Activated CD4-positive, alpha-beta T cell treated with anti-CD3 and anti-CD28 coated beads, Interleukin-10, Interleukin-2, amounts not matched to agents 100 ng/mL and 50 ng/mL, durations not matched to agents 16 hours and 8 hours (primary cell): ENCODE results near the gene DLG1.

Experiments
- DNase-seq: peaks from one replicate; pipeline ENCODE4 v3.0.0-alpha.2; 2020

The DLG1 gene

DNA sequence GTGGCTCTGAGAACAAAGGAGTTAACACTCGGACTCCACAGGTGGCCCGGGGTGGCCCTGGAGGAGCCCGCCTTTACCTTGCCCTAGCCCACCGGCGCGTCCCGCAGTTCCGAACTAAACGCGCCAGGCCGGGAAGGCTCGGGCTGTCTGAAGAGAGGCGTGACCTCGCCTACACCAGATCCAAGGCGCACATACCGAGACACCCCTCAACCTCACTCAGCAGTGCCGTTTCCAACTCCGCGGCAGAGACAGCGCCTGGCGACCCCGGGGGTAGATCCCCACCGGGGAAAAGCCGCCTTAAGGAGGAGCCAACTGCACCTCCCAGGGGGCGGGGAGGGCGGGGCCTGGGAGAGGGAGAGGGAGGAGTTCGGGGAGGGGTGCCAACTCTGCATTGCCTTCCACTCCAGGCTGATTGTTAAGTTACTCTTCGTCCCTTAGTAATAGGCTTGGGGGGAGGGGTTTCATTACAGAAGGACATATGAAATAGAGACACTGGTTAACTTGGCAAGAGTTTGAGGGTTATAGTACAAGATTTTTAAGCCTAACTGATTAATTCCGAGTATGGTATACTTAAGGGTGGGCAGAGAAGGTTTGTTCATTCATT lies at the start of gene DLG1:
Gene DLG1, minus strand, starts transcription at position 272 of the 604 bp plus-strand sequence. CDS start 1,408 bp downstream, outside the sequence.
- peak; percentile 91 for DNase-seq

DNA sequence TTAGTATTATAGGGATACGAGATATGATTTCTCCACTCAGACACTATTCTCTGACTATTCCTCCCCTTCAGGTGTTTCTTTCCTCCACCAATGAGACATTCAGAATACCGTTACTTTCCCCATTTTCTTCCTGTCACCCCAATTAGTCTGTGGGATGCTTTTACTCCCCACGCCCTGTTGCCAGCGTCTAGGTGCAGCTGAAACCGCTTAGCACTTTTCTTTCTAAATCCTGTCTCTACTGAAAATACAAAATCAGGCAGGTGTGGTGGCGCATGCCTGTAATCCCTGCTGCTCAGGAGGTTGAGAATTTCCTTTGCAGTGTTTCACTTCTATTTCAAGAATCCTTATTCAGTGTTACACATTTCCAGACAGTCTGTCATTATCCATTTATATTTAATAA lies 49.6 kb upstream of the DLG1 start:
- DNase-seq = no peak

DNA sequence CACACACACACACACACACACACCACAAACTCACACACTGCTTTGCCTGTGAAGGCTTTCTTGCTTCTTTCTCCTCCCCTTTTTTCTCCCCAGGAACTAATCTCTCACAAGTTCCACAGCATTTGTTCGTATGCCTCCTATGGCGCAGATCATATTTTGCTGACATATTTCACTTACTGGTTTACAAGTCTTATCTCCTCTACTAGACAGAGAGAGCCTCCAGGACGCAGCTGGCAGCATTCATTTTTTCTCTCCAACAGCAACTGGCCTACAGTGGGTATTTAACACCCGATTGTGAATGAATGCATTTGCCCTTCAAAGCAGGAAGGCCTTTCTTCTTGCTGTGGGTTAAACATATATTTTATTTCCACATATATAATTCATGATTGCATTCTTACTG lies 47.0 kb upstream of the DLG1 start:
- no peak for DNase-seq

DNA sequence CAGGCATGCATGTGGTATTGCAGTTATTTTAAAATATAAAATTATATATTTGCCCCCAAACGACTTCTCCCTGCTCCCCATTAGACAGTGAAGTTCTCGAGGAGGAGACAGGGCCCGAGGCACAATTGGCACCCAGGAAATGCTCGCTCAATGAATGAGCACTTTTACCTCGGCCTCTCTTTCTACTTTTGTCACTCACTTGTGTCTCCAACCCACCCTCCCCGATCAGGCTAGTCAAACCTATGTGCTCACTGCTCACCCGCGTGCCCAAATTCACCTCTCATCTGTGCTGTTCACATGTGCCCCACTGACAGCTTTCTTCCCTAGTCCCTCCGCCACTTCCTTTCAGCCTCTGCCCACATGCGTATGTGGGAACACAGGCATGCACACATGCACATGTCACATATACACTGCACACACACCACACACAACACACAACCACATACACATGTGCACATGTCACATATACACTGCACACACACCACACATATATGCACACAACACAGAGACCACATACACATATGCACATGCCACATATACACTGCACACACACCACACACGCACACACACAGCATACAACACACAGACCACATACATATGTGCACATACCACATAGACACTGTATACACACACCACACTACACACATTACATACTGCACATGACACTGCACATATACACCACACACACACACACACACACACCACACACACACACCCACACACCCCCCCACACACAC lies 46.3 kb upstream of the DLG1 start:
- no peak for DNase-seq

DNA sequence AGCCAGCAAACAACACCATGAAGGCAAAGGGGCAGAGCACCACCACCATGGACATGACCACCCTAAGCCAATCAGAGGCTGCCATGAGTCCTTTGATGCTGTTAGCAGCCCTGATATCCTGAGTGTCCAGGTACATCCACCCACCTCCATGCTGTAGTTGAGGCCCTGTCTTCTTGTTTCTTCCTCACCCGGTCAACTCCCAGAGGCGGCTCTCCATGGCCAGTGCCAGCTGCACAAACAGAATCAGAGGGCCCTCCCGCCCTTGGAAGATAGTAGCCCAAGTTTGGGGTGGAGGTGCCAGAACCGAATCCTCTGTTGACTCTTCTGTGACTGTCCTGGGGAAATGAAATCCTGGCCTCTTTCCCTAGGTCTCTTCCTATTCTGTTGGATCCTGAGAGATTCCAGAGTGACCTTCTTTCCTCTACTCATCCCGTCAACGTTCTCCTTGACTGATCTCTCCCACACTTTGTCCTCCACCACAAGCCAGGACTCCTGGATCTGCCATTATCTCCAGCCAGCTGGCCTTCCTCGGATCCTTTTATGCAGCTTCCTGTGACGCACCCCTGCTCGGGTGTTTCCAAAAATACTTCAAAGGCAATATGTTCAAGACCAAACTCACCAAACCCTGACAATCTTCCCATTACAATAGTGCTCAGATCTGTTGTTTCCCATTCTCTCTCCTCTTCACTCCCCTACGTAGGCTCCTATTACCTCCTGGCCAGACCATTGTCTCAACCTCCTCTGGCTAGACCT lies 45.4 kb upstream of the DLG1 start:
- no peak for DNase-seq

DNA sequence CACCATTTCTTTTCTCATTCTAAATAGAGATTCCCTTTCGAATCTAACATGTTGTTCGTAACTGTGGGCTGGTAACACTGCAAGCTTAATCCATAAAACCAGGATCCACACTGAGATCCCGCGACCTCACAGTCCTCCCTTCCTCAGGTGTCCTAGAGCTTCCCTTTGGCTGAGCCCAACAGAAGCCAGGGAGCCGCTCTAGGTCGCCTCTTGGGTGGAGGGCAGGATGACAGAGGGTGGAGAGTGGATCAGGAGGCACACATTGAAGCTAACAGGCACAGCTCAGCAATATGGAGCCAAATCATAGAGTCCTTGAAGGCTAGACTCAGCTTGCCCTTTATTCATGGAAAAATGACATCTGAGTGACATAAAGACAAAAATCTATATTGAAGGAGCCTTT lies 44.7 kb upstream of the DLG1 start:
- no peak for DNase-seq

DNA sequence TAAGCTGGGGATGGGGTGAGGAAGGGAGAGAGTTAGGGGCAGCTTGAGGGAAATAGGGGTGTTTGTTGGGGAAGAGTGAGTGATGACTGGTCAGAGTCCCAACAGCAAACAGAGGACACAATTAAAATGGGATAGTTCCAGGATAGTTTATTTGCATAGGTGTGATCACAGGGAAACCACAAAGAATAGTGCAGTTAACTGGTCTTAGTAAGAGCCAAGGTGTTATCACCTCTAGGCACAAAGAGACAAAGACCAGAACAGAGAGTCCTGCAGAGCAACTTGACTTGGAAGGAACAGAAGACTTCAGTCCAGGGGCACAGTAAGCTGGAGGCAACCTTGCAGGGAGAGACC lies 42.1 kb upstream of the DLG1 start:
- DNase-seq = no peak

DNA sequence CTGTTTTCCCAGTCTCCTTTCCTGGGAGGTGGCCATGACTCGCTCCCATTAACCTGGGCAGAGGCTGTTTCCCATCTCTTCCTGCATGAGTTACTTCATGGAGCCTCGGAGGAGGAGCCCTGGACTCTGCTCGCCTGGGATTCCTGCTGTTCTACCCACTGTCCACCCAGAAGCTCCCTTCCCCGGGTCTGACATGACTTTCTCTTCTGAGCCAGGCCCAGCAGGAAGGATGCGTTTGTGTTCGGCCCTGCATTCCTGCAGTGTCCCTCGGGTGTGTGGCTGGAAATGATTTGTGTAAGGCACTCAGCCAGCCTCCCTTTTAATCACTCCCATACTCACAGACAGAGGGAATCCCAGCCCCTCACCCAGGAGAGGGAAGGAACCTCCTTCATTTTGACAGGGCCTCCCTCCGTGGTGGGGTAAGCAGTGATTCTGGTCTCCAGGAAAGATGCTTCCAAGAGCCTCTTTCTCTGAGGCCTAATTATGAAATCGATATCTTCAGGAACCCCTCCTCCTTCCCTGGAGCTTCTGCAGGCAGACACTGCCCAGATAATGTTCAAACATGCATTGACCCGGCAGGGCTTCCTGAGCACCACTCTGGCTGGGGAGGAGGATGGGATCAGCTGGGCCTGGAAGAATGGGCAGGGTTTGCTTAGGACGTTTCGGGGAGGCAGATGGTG lies 41.6 kb upstream of the DLG1 start:
- no peak for DNase-seq

DNA sequence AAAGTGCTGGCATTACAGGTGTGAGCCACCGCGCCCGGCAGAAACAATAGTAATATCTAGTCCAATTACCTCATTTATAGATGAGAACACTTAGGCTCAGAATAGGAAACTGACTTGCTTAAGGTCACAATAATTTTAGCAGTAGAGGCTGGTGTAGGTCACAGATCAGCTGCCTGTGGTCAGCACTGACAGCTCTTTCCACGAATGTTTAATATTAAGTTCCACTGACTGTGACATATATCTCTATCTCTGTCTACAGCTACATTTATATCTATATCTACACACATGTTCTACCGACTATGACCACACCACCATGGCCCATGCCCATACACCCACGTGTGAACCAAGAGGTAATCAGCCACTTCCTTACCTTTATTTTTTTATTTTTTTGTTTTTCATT lies 40.2 kb upstream of the DLG1 start:
- DNase-seq = no peak

DNA sequence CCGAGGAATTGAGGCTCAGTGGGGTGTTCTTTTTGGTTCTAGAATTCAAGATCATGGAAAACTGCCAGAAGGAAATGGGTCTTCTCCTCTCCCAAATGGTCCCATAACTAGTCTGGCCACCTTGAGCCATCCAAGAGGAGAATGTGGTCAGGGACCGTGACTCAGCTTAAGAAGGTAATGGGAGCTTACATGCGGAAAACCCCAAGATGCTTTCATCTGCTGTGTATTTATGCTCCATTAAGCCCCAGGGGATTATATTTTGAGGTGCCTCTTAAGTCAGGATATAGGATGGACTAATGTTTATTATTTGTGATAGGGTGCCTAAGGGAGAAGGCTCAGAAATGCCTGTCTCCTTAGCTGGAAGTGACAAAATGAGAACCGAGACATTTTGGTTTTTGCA lies 39.2 kb upstream of the DLG1 start:
- no peak for DNase-seq

DNA sequence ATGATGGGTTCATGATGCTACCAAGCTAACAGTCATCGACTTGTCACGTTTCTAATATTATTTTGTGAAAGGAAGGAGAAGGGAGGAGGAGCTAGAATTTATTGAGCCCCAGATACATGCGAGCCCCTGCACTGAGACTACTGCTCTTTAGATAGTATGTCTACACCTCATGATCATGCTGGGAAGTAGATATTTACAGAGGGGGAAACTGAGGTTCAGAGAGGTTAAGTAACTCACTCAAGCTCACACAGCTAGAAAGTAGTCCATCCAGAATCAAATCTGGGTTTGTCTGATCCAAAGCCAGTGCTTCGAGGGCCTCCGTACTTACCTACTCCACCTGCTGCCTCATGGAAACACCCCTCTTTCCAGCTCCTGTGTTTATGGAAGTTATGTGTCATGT lies 38.8 kb upstream of the DLG1 start:
- no peak for DNase-seq

DNA sequence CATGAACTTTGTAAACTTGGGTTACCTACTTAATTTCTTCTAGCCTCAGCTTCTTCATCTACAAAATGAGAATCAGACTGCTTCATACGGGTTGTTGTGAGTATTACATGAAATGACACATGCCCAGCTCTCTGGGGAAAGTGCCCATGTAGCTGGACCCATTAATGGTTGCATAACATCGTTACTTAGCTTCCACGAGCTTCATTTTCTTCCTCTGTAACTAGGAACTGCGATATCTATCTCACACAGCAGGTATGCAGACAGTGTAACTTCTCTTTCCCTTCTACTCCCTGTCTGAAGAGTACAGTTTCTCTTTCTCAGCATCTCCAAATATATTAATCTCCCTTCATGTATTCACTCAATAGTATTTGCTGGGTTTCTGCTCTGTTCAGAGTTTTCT lies 37.9 kb upstream of the DLG1 start:
- no peak for DNase-seq

DNA sequence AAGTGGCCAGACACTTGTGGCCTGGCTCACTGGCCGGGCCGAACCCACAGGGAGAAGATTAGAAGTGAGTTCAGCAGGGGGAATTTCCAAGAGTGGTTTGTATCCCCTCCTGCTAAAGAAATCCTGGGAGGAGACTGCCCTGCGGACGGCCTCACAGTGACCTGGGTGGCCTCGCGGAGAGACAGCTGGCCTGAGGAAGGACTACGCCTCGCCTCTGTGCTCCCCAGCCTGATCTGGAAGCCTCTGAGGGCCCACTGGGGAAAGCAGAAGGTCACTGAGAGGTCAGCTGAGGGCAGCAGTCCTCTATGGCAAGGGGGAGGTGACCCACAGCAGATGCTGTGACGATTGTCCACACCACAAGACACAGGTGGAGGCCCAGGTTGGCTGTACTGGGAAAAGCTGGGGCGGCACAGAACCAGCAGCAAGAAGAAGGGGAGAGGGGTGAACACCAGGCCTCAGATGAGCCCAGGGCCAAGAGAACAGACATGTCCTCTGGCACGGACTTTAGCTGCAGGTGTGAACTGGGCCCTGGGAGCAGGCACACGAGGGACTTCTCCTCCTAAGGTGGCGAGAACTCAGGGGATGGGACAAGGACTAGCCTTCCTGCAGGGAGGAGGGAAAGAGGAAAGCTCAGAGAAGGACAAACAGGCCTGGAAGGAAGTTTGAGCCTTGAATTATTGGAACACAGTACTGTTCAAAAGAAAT lies 37.2 kb upstream of the DLG1 start:
- no peak for DNase-seq

DNA sequence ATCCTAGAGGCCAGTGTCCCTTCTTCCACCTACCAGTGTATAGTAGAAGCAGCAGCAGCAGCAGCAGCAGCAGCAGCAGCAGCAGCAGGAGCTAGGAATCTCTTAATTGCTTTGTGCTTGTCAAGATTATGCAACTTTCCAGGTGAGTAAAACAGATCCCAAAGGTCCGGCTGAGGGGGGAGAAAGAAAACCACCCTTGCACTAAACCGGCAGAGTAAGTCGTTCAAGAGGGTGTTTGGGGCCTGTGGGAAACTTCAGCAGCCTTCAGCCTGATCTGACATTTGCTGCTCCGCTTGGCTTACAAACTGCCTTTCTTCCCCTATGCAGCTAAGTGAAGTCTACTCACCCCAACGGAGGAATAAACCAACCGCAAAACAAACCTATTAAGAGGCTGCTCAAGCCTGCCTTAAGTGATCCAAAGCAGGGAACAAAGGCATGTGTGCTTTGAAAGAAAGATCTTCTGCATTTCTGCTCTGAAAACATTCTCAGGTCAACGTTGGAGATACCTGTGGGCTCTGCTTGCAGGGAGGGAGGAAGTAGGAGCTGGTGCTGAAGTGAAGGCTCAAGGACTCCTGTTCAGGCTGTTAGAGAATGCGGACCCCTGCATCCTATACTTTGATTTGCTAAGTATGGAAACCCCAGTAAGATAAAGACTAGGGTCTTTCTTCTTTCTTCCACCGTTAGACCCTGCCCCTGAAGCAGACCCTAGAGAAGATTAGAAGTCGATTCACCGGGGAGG lies 35.7 kb upstream of the DLG1 start:
- no peak for DNase-seq

DNA sequence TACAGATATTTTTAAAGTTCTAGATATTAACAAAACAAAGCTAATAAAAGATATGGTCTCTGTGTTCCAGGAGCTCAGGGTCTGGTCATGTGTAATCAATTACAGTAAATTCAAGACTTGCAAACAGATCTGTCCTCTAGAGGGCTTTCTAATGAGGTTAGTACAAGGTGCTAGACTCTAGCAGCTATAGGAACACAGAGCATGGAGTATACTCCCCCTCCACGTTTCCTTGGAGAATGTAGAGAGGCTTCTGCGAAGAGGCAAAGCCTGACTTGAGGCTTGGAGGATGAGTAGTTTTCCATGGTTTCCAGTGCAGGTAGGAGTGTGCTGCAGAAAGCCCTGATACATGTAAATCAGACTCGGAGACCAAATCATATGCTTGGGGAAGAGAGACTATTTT lies 32.7 kb upstream of the DLG1 start:
- no peak for DNase-seq

DNA sequence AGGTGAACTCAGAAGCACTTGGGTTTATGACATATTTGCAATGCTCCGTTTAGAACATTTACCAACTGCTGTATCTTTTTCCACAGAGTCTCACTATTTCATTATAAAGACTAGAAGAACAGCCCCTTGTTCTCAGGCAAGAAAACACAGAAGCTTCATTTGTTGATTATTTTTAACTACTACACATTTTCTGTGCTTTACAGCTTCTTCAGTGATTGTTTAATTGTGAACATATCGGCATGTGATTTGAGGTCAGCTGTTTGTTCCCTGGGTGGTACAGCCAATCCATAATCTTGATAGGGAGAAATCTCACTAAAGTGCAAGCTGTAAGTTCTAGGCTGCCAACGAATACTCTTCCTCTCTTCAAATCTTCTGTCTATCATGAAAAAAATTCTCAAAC lies 31.0 kb upstream of the DLG1 start:
- no peak for DNase-seq

DNA sequence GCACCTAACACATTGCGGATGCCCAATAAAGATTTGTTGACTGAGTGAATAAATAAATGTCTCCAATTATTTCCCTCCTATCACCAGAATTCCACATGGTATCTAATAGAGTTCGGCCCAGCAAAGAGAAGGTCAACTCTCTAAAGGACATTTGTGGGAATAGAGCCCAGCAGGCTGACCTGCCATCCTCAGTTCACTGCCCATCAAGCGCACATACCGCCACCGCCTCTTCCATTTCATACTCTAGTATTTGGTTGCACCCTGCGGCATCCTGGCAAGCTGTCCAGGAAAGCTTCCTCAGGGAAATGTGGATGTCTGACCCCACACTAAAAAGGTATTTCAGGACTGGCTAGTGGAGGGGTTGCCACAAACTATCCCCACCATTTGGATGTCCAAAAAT lies 29.8 kb upstream of the DLG1 start:
- DNase-seq = no peak

DNA sequence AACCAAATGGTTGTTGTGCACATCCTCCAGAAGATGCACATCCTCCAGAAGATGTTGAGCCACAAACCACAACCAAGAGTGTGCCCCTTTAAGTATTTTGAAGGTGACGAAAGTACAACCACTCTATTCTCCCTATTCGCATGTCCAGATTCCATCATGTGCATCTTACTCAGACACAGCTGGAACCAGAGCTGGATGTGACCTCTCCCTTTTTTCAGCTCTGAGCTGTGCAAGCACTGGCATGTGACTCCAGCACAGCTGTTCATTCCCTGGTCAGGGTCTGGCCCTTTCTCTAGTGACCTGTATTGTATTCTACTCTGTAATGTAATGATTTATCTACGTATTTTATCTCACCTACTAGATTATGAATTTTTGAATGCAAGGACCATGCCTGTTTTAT lies 29.3 kb upstream of the DLG1 start:
- no peak for DNase-seq

DNA sequence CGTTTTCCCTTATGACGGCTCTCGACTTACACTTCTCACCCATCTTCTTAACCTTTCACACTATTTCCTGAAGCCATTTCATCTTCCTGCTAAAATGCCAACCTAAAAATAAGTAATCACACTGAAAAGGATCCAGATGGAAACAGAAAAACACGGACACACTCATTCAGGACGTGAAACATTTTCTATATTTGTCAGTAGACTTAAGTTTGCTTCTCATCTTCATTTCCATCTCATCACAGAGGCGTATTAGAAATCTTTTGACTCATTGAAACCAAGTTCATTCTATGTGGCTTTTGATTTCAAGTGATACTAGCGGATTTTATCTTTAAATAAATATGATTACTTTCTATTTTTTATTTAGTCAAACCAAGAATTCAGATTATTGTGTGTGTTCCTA lies 27.4 kb upstream of the DLG1 start:
- DNase-seq = peak; percentile 63

DNA sequence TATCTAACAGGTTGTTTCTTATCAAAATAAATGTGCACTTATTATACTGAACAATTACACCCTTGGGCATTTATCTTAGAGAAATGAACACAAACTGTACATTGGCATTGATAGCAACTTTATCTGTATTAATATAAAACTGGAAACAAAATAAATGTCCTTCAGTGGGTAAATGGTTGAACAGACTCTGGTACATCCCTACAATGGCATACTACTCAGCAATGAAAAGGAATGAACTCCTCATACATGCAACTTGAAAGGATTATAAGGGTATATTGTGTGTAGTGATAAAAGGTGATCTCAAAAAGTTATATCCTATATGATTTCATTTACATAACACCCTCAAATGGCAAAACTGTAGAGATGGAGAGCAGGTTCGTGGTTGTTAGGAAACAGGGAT lies 23.7 kb upstream of the DLG1 start:
- no peak for DNase-seq

DNA sequence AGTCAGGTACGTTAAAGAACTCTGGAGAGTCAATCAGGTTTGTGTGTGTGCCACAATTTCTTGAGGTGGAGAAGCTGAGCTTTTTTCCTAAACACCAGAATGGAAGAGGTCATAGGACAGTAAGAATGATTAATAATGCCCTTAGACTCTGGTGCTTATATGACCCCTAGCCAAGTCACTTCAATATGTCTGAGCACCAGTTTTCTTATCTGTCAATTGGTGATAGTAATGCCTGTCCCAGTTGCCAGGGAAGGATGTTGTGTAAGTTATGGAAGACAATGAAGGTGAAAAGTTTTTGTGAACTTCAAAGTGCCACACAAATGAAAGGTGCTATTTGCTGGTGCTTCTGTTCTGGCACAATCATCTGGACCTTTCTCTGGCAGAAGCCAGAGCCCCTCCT lies 22.2 kb upstream of the DLG1 start:
- DNase-seq = no peak

DNA sequence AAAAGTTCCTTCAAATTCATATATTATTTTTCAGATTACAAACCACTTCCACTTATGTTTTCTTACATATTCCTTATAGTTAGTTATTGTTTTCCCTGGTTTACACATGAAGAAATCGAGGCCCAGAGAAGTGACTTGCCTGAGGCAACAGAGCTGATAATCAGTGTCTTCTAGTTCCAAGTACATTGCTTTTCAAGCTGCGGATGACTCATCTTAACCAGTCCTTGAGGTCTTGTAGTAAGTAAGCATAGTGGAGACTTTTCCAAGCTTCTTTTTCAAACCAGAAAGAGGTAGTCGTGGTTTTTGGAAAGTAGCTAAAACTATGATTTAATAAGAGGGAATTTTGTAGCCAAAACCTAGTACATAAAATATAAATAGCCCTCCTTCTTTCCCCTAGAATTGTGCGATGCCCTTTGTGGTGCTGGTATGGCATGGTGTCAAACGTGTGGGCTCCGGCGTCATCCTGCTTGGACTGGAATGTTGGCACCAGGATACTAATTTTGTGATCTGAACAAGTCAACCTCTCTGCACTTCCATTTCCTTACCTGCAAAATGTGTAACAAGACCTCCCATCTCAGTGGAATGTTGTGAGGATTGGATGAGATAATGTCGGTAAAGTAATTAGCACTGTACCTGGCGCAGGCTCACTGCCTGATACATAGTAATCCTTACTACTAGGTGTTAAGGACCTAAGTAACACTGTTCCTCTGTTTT lies 19.0 kb upstream of the DLG1 start:
- DNase-seq = no peak
